Measurements from ENCODE around the gene SLC9A3. TPM values are rescaled to one million over a fixed set of nuclear protein-coding genes. Genes with fewer than 3 reads are reported as not detected.

The SLC9A3 gene
- polyA plus RNA-seq, 4 donors, result 2.6 to 49.7 (median 43.6) TPM

GRCh38 chr5:556909-557441 lies 32.7 kb upstream of the SLC9A3 start:
- no peak for DNase-seq (ENCODE audit: low read depth in 4 of 4, low spot score in 3 of 4)

DNA sequence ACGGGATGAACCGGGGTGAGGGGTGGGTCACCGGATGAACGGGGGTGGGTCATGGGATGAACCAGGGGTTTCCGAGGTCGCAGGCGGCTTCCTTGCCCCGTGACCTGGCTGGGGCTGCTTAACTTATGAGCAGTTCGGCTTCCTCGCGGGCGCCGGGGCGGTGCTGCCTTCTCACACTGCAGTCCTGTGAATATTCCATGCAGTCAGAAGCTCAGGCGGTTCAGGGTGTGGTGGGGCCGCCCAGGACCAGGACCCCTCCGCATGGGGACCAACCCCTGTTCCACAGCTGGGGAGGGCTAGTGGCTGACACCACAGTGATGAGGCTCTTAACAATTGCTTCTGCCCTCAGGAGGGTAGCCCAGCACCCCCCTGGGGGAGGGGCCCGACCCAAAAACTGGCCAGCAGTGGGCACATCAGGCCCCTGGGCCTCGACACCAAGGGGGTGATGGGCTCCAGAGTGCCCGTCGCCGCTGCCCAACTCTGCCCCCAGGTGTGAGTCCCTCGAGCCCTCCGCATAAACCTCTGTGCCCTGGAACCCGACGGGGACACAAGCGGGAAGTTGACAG lies 30.9 kb upstream of the SLC9A3 start:
- no peak for DNase-seq (ENCODE audit: low read depth in 4 of 4, low spot score in 3 of 4)

DNA sequence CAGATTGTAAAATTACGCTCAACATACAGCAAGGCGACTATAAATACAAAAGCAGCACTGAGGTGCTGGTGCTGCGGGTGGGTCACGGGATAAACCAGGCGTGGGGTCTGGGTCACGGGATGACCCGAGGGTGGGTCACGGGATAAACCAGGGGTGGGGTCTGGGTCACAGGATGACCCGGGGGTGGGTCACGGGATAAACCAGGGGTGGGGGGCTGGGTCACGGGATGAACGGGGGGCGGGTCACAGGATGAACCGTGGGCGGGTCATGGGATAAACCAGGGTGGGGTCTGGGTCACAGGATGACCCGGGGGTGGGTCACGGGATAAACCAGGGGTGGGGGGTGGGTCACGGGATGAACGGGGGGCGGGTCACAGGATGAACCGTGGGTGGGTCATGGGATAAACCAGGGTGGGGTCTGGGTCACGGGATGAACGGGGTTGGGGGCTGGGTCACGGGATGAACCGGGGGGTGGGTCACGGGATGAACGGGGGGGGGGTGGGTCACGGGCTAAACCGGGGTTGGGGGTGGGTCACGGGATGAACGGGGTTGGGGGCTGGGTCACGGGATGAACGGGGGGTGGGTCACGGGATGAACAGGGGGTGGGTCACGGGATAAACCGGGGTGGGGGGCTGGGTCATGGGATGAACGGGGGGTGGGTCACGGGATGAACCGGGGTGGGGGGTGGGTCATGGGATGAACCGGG lies 30.2 kb upstream of the SLC9A3 start:
- DNase-seq (ENCODE audit: low read depth in 4 of 4, low spot score in 3 of 4), result no peak

DNA sequence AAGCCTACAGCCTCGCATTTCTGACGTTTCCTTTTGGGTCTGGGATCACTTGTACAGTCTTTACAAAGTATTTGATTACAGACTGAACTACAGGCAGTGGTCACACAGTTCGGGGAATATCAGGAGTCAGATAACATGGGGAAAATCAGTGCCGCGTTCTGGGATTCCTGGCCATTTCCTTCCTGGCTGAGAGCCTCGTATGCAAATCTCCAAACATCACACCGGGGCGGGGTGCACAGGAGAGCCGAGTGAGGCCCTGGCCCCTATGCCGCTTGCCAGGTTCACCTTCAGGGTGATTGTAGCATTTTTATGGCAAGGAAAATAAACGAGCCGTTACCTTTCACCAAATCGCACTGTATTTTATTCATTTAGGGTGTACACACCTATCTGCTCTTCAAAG lies 29.6 kb upstream of the SLC9A3 start:
- DNase-seq (ENCODE audit: low read depth in 4 of 4, low spot score in 3 of 4), result no peak

GRCh38 chr5:551406-551805 lies 27.2 kb upstream of the SLC9A3 start:
- DNase-seq (ENCODE audit: low read depth in 4 of 4, low spot score in 3 of 4), result no peak

DNA sequence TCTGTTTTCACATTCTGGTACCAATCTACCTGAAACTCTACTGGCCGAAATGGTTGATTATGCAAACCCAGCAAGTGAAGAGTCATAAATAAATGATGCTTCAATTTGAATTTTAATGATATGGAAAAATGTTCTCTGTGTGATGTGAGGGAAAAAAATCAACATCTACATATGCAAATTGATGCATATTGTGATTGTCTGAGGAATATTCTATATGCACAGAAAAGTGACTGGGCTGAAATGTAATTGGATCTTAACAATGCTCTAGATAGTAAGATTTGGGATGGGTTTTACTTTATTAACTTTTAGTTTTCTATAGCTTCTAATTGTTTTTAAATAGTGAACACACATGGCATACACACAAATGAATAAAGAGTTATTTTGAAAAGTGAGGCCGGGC lies 25.0 kb upstream of the SLC9A3 start:
- DNase-seq (ENCODE audit: low read depth in 4 of 4, low spot score in 3 of 4), result no peak

GRCh38 chr5:548256-548655 lies 24.0 kb upstream of the SLC9A3 start:
- no peak for DNase-seq (ENCODE audit: low read depth in 4 of 4, low spot score in 3 of 4)

DNA sequence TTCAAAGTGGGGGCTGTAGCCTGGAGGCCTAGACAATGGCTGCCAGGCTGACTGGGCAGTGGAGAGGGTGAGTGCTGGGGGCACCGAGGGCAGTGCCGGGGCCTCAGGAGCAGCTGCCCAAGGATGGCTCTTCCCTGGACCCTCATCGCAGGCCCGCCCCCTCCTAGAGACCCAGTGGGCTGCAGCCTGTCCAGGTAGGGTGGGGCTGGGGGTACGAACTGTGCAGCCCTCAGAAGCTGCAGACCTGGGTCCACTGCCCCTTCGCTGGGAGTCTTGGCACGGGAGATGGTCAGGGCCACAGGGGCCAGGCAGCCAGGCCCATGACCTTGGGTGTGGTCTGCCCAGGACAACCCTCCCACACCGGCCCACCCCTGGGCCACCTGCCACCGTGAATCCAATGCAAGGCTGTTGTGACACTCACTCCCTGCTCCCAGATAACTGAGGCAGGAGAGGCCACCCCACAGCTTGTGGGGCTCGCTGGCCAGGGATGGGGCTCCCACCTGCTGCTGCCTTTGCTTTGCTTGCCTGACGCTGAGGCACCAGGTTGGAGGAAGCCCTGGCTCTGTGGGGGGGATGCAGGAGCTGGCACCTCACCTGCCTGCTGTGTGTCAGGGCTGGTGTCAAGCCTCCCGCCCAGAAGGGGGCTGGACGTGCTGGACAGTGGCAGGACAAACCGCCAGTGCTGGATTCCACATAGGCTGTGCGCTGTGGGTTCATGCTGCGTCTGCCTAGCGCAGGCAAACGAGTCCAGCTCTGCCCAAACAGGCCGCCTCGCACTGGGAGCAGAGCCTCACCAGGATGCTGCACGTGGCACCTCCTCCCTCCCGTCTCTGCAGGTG lies 23.1 kb upstream of the SLC9A3 start:
- no peak for DNase-seq (ENCODE audit: low read depth in 4 of 4, low spot score in 3 of 4)

DNA sequence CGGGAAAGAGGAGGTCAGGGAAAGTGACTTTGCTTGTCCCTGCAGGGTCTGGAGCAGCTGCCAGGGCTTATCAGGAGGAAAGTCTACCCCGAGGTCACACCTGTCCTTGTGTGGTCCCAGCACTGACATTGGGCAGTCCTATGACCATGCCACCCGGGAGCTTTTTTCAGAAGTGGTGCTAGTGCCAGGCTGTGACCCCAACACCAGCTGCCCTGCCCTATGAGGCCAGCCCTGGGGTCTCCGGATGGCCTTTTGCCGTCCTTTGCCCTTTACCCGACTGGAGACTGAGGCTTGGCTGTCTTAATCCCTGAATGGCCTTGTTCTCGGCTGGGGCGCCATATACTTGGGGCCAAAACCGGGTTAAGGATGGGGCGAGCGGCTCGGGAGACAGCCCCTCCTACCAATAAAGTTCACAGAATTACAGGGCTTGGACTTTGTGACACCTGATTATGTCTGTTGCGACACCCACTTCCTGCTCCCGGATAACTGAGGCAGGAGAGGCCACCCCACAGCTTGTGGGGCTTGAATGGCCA lies 22.2 kb upstream of the SLC9A3 start:
- DNase-seq (ENCODE audit: low read depth in 4 of 4, low spot score in 3 of 4), result no peak

DNA sequence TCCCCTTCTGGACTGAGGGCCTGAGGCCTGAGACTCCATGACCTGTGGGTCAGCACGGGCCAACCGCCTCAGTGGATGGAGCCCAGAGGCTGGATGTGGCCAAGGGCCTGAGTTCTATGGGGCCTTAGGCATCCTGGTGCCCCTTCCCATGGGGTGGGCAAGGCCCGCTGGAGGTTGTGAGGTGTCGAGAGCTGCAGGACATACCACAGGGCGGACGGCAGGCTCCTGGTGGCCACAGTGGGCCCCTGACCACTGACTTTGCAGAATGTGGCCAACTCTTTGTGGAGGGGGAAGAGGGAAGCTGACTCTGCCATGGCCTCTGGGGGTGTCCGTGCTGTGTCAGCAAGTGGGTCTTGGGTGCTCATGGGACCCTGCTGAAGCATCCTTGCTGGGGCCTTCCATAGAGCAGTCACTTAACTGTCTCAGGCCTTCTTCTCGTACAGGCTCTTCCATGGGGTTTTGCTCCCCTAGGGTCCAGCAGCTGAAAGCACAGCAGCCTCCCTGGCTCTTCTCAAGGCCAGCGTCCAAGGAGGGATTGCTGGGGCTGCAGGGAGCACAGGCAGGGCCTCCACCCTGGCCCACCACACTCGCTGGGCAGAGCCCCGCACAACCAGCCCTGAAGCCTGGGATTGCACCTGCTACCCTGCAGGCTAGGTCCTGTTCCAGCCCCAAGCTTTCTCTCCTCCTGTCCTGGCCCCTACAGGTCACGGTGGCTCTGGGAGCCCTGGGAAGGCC lies 21.6 kb upstream of the SLC9A3 start:
- DNase-seq (ENCODE audit: low read depth in 4 of 4, low spot score in 3 of 4), result no peak

- no peak for DNase-seq (ENCODE audit: low read depth in 4 of 4, low spot score in 3 of 4)
These were observed 20.6 kb upstream of the SLC9A3 start for GRCh38 chr5:544675-545355.

GRCh38 chr5:543755-544674 lies 19.8 kb upstream of the SLC9A3 start:
- no peak for DNase-seq (ENCODE audit: low read depth in 4 of 4, low spot score in 3 of 4)

GRCh38 chr5:543351-543750 lies 19.1 kb upstream of the SLC9A3 start:
- DNase-seq (ENCODE audit: low read depth in 4 of 4, low spot score in 3 of 4), result no peak

- no peak for DNase-seq (ENCODE audit: low read depth in 4 of 4, low spot score in 3 of 4)
These were observed 18.4 kb upstream of the SLC9A3 start for GRCh38 chr5:542319-543311.

DNA sequence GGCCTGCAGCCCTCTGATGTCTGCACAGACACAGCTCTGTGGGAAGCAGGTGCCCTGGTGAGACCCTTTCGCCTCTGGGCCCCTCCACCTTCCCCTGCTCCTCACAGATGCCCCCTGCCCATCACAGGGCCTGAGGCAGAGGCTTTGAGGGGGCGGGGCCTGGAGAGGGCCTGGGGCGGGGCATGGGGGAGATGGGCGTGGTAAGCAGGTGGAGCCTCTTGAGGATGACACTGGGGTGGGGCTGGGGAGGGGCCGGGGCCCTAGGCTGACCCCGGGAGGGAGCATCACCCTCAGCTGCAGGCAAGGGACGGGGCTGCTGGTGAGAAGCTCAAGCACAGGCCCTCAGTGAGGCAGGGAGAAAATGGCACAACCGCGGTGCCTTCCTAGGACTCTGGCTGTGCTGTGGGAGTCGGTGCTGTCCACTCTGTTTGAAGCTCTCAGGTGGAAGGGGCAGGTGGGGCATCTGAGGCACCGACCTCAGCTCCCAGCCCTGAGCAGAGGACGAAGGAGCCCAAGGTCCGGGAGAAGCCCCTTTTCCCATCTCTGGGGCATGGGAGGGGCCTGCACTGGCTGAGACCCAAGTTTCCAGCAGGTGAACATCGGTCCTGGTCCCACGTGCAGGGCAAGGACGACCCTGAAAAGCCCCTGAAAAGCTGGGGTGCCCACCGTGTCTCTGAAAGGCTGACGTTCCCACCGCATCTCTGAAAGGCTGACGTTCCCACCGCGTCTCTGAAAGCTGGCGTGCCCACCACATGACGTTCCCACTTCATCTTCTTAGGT lies 17.5 kb upstream of the SLC9A3 start:
- no peak for DNase-seq (ENCODE audit: low read depth in 4 of 4, low spot score in 3 of 4)

DNA sequence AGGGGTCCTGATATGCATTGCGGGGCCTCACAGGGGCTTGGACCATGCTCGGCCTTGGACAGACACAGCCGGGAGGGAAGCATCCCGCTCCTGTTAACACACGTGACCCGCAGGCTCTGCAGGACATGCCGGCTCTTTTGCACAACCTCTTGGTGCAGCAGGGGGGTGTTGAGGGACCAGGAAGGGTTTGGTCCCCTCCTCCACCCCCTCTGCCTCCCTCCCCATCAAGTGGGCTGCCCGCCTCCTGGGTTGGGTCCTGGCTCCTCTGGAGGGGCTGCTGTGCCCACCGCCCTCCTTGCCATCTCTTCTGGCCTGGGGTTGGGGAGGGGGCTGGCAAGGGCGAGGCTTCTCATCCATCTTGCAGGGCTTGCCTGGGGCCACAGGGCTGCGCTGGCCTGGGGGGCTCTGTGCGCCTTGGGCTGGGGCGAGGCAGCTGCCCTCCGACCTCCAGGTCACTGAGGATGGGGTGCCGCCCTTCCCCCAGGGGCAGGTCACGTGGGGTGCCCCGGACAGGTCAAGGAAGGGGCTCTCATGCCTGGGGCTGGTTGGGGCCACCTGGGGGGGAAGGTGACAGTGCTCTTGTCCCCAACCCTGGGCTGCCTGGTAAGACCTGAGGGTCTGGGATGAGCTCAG lies 16.8 kb upstream of the SLC9A3 start:
- no peak for DNase-seq (ENCODE audit: low read depth in 4 of 4, low spot score in 3 of 4)

All from left renal pelvis (tissue), 4 donors.